OCI-LY7 (cell line): Measurements from ENCODE around the gene IPO13. TPM values are rescaled to one million over a fixed set of nuclear protein-coding genes. Genes with fewer than 3 reads are reported as not detected.

Source experiments
- BruUV-seq: library from RNA; stranded (reverse); fragments of 400-500 nt; replicated peaks from 2 replicates; lab custom pipeline; 2021; lab: Mats Ljungman, UMichigan
- CTCF ChIA-PET: fragments of 300-600 bp; sonication (Branson Sonifier 250); formaldehyde crosslinking; loops from one replicate; lab custom pipeline; 2022; ENCODE audit warnings: antibody characterized with exemption; ENCODE audit not compliant: unreplicated experiment; lab: Charles Lee
- POLR2A ChIA-PET: fragments of 300-600 bp; sonication (Branson Sonifier 250); formaldehyde crosslinking; loops from one replicate; lab custom pipeline; 2022; ENCODE audit warnings: antibody characterized with exemption; lab: Charles Lee
- DNase-seq: peaks from one replicate; pipeline ENCODE4 v3.0.0-alpha.2; 2015; ENCODE audit warnings: low spot score
- H2AFZ ChIP-seq: fragments of 200-600 bp; sonication (generic), shearing (Covaris generic); 2 replicates; pipeline ENCODE4 v1.6.1; 2014; ENCODE audit warnings: mild to moderate bottlenecking, antibody characterized with exemption, low read length, moderate library complexity
- H3K27ac ChIP-seq: fragments of 200-600 bp; sonication (generic); 2 replicates; pipeline ENCODE4 v1.5.1; 2014; ENCODE audit warnings: mixed run types, low read depth, mild to moderate bottlenecking, moderate library complexity, low read length, inconsistent platforms; ENCODE audit not compliant: poor library complexity, severe bottlenecking
- H3K36me3 ChIP-seq: fragments of 200-600 bp; sonication (generic); 2 replicates; pipeline ENCODE4 v1.6.1; 2014; ENCODE audit warnings: mild to moderate bottlenecking, antibody characterized with exemption, low read length, moderate library complexity, mixed read lengths; ENCODE audit not compliant: insufficient read depth
- H3K4me1 ChIP-seq: fragments of 200-600 bp; sonication (generic); 2 replicates; pipeline ENCODE4 v1.5.1; 2014; ENCODE audit warnings: mild to moderate bottlenecking, low read length; ENCODE audit not compliant: insufficient read depth, poor library complexity, severe bottlenecking
- H3K4me2 ChIP-seq: fragments of 200-600 bp; sonication (generic); 2 replicates; pipeline ENCODE4 v1.6.1; 2014; ENCODE audit warnings: mild to moderate bottlenecking, low read length
- H3K4me3 ChIP-seq: fragments of 200-600 bp; sonication (generic); 2 replicates; pipeline ENCODE4 v1.5.1; 2014; ENCODE audit warnings: mild to moderate bottlenecking, low read depth, low read length; ENCODE audit not compliant: poor library complexity, severe bottlenecking
- H3K79me2 ChIP-seq: fragments of 200-600 bp; sonication (generic); 2 replicates; pipeline ENCODE4 v1.6.1; 2016; ENCODE audit warnings: low read depth, mild to moderate bottlenecking, low read length, moderate library complexity, mixed read lengths; ENCODE audit not compliant: insufficient read depth
- H3K9me2 ChIP-seq: fragments of 200-600 bp; sonication (generic); 2 replicates; pipeline ENCODE4 v1.6.1; 2016; ENCODE audit warnings: mild to moderate bottlenecking, low read length, mixed read lengths; ENCODE audit not compliant: insufficient read depth
- H3K9me3 ChIP-seq: fragments of 200-600 bp; sonication (generic); 2 replicates; pipeline ENCODE4 v1.6.1; 2014; ENCODE audit warnings: mild to moderate bottlenecking, mixed run types, low read length, mixed read lengths
- H4K20me1 ChIP-seq: fragments of 200-600 bp; sonication (generic); 2 replicates; pipeline ENCODE4 v1.6.1; 2014; ENCODE audit warnings: mild to moderate bottlenecking, antibody characterized with exemption, low read length, moderate library complexity, mixed read lengths; ENCODE audit not compliant: insufficient read depth
- EZH2phosphoT487 ChIP-seq: fragments of 200-600 bp; sonication (generic); IDR thresholded peaks from 2 replicates; pipeline ENCODE4 v1.6.1; 2018; ENCODE audit warnings: low read depth, borderline replicate concordance, mild to moderate bottlenecking, mixed run types, antibody characterized with exemption, low read length, moderate library complexity, mixed read lengths
- intact Hi-C: fragments of 100-400 bp; cut with micrococcal nuclease; formaldehyde crosslinking; loops from one replicate; pipeline ENCODE4 v1.10.0; 2022; ENCODE audit not compliant: unreplicated experiment
- total RNA-seq, 2 experiments: library from RNA; depleted of rRNA in 1 of 2; stranded (reverse); fragments of >200 nt in 1 of 2; shearing (Covaris generic) in 1 of 2; gene quantifications; 2 replicates each; pipeline ENCODE4 v1.2.3, GENCODE V29; 2014 to 2022
- TF ChIP-seq, protein P1 (sequence below): fragments of 200-600 bp; sonication (generic); conservative IDR thresholded peaks from 2 replicates; pipeline ENCODE4 v1.5.1; 2014; ENCODE audit warnings: mild to moderate bottlenecking, antibody characterized with exemption, low read length, moderate library complexity, mixed read lengths

IPO13 gene
- total RNA-seq, 2 experiments from 2014 or later = 17.8 to 24.1 TPM

GRCh38 chr1:43998000-43998378 lies 51.2 kb downstream of the IPO13 start:
- Histone ChIP-seq H3K4me3 (no peak overlapping the region), H3K79me2 (no peaks in the 10 kb centered on the region), H3K4me2 (no peak overlapping the region), H3K27ac (no peak overlapping the region), H2AFZ (no peak overlapping the region), H3K36me3 (no peaks in the 10 kb centered on the region), H3K9me3 (no peaks in the 10 kb centered on the region), H3K9me2 (no peaks in the 10 kb centered on the region), H3K4me1 (peaks cover 5% of the 10 kb centered on the region), H4K20me1 (no peaks in the 10 kb centered on the region)
- intact Hi-C loops = no loop called here
- TF ChIP-seq, protein P1, sequence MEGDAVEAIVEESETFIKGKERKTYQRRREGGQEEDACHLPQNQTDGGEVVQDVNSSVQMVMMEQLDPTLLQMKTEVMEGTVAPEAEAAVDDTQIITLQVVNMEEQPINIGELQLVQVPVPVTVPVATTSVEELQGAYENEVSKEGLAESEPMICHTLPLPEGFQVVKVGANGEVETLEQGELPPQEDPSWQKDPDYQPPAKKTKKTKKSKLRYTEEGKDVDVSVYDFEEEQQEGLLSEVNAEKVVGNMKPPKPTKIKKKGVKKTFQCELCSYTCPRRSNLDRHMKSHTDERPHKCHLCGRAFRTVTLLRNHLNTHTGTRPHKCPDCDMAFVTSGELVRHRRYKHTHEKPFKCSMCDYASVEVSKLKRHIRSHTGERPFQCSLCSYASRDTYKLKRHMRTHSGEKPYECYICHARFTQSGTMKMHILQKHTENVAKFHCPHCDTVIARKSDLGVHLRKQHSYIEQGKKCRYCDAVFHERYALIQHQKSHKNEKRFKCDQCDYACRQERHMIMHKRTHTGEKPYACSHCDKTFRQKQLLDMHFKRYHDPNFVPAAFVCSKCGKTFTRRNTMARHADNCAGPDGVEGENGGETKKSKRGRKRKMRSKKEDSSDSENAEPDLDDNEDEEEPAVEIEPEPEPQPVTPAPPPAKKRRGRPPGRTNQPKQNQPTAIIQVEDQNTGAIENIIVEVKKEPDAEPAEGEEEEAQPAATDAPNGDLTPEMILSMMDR = no peak
- TF ChIP-seq EZH2phosphoT487 = no peak
- BruUV-seq = no TSS peak
- ChIA-PET CTCF (no interaction called here), POLR2A (no interaction called here)
- DNase-seq = no peak

DNA sequence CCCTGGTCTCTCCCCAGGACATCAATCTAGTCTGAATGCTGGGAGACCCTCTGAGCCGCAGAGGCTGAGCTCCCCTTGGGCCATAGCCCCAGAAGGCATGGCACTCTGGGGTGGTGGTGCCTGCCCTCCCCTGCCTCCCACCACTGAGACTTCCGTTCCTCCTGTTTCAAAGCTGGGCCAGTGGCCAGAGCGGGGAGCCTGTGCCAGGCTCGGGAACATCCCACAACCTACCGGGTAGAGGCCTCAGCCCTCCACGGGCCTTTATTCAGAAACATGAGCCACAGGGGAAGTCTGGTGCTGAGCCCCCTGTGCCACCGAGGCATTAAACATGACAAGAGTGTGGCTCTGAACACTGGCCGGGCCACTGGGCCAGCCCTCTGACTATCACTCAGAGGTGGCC lies 52.7 kb downstream of the IPO13 start:
- Histone ChIP-seq H3K4me1 (no peaks in the 10 kb centered on the region), H3K79me2 (no peaks in the 10 kb centered on the region), H3K36me3 (no peaks in the 10 kb centered on the region), H3K9me2 (no peaks in the 10 kb centered on the region), H3K4me2 (no peak overlapping the region), H2AFZ (no peak overlapping the region), H3K27ac (no peak overlapping the region), H3K9me3 (no peaks in the 10 kb centered on the region), H4K20me1 (no peaks in the 10 kb centered on the region), H3K4me3 (no peak overlapping the region)
- ChIA-PET CTCF (no interaction called here), POLR2A (no interaction called here)
- intact Hi-C loops = no loop called here
- no peak for TF ChIP-seq EZH2phosphoT487
- TF ChIP-seq, protein P1 = no peak
- no peak for DNase-seq
- no TSS peak for BruUV-seq

DNA sequence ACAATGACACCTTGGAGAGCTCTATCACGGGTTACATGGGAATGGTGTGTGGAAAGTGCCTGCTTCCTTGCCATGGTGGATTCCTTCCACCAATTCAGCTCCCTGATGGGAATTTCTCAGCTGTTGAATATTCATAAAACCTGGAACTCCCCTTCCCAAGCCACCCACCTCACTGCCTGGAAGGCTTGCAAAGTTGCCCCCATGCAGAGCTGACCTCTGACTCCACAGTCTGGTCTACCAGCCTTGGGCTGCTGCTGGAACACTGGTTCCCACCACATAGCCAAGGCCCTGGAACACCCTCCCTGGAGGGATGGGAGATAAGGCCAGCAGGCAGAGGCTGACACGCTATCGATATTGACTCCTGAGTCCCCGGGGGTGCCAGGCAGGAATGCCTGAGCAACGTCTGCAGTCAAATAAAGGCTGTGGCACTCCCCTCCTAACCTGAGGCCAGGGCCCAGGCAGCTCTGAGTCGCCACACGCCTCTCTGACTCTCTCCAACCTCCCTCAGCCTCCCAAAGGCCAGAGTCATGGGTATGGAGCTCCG lies 53.4 kb downstream of the IPO13 start:
- no peaks in the 10 kb centered on the region for H4K20me1 ChIP-seq
- ChIA-PET CTCF (no interaction called here), POLR2A (interaction anchor here (1.1 kb wide), 1 partner anchor 7 kb away, joined by 3 read pairs; no protein-coding TSS in a partner anchor)
- no peaks in the 10 kb centered on the region for H3K9me3 ChIP-seq
- BruUV-seq = no TSS peak
- H3K9me2 ChIP-seq = no peaks in the 10 kb centered on the region
- no peaks in the 10 kb centered on the region for H3K4me1 ChIP-seq
- DNase-seq = no peak
- no peak overlapping the region for H3K4me3 ChIP-seq
- no peaks in the 10 kb centered on the region for H3K79me2 ChIP-seq
- TF ChIP-seq, protein P1 = no peak
- TF ChIP-seq EZH2phosphoT487 = no peak
- no peak overlapping the region for H2AFZ ChIP-seq
- no peak overlapping the region for H3K27ac ChIP-seq
- no peaks in the 10 kb centered on the region for H3K36me3 ChIP-seq
- intact Hi-C loops = no loop called here
- H3K4me2 ChIP-seq = no peak overlapping the region
